ENCODE results near the gene PIEZO2.

Gene PIEZO2

GRCh38 chr18:11081009-11081532, 68.3 kb downstream of the PIEZO2 start:
- no peak for TF ChIP-seq CTCF (IDR thresholded peaks at IDR 0.05)

GRCh38 chr18:11078491-11078890, 70.9 kb downstream of the PIEZO2 start:
- no peak for TF ChIP-seq CTCF (IDR thresholded peaks at IDR 0.05)

GRCh38 chr18:11077548-11078187, 71.7 kb downstream of the PIEZO2 start:
- TF ChIP-seq CTCF (IDR thresholded peaks at IDR 0.05) = no peak

GRCh38 chr18:11074889-11075288, 74.5 kb downstream of the PIEZO2 start:
- no peak for TF ChIP-seq CTCF (IDR thresholded peaks at IDR 0.05)

GRCh38 chr18:11073971-11074370, 75.4 kb downstream of the PIEZO2 start:
- TF ChIP-seq CTCF (IDR thresholded peaks at IDR 0.05) = no peak

- TF ChIP-seq CTCF (IDR thresholded peaks at IDR 0.05) = no peak
Observed at GRCh38 chr18:11072632-11073031, 76.7 kb downstream of the PIEZO2 start.

- TF ChIP-seq CTCF (IDR thresholded peaks at IDR 0.05) = no peak
Observed at GRCh38 chr18:11071300-11071699, 78.1 kb downstream of the PIEZO2 start.

- no peak for TF ChIP-seq CTCF (IDR thresholded peaks at IDR 0.05)
Observed at GRCh38 chr18:11070593-11070992, 78.8 kb downstream of the PIEZO2 start.
